ENCODE measurements around the gene CYBA. TPM values are rescaled to one million over a fixed set of nuclear protein-coding genes. Genes with fewer than 3 reads are reported as not detected.

CYBA gene
- total RNA-seq, 2 donors from 2014 or later: 268 to 386 TPM

GRCh38 chr16:88640498-88641247 is 10.2 kb downstream of the CYBA start:
- Mint-ChIP-seq H3K36me3 (no peaks in the 10 kb centered on the region), H3K27me3 (peaks cover 0 to 6% of the 10 kb centered on the region in 2 donors), H3K27ac (peak overlapping the region in 1 of 2 donors; percentile 35), H3K4me1 (ENCODE audit: low read depth in 2 of 2) (peaks cover 36 to 46% of the 10 kb centered on the region in 2 donors), H3K9me3 (no peaks in the 10 kb centered on the region), H3K4me3 (no peak overlapping the region)
- DNase-seq (ENCODE audit: low spot score): no peak
- no peak for ATAC-seq

GRCh38 chr16:88640039-88640495 is 10.8 kb downstream of the CYBA start:
- H3K4me3 Mint-ChIP-seq: no peak overlapping the region
- DNase-seq (ENCODE audit: low spot score): no peak
- no peaks in the 10 kb centered on the region for H3K9me3 Mint-ChIP-seq
- H3K27ac Mint-ChIP-seq: peak overlapping the region in 1 of 2 donors; percentile 35
- no peaks in the 10 kb centered on the region for H3K36me3 Mint-ChIP-seq
- peaks cover 0 to 6% of the 10 kb centered on the region in 2 donors for H3K27me3 Mint-ChIP-seq
- H3K4me1 Mint-ChIP-seq (ENCODE audit: low read depth in 2 of 2): peaks cover 41 to 47% of the 10 kb centered on the region in 2 donors
- no peak for ATAC-seq

GRCh38 chr16:88639231-88640038 is 11.4 kb downstream of the CYBA start:
- H3K9me3 Mint-ChIP-seq: no peaks in the 10 kb centered on the region
- H3K27me3 Mint-ChIP-seq: peaks cover 0 to 6% of the 10 kb centered on the region in 2 donors
- no peak overlapping the region for H3K4me3 Mint-ChIP-seq
- ATAC-seq: no peak
- H3K27ac Mint-ChIP-seq: no peak overlapping the region
- H3K36me3 Mint-ChIP-seq: no peaks in the 10 kb centered on the region
- peaks cover 42 to 43% of the 10 kb centered on the region in 2 donors for H3K4me1 Mint-ChIP-seq (ENCODE audit: low read depth in 2 of 2)
- no peak for DNase-seq (ENCODE audit: low spot score)

GRCh38 chr16:88638323-88639230 is 12.3 kb downstream of the CYBA start, which contains the start of gene IL17C:
TSS of gene IL17C (plus strand) at chr16:88638572. CDS start at chr16:88638642, 70 bp downstream.
- H3K4me1 Mint-ChIP-seq (ENCODE audit: low read depth in 2 of 2): peaks cover 39 to 43% of the 10 kb centered on the region in 2 donors
- peak within 1 kb of the TSS; percentile 55 for H3K4me3 Mint-ChIP-seq
- H3K36me3 Mint-ChIP-seq: no peaks in the 10 kb centered on the region
- ATAC-seq: no peak
- H3K27ac Mint-ChIP-seq: peak within 1 kb of the TSS; percentile 73 to 78
- H3K9me3 Mint-ChIP-seq: no peaks in the 10 kb centered on the region
- peaks cover 0 to 6% of the 10 kb centered on the region in 2 donors for H3K27me3 Mint-ChIP-seq
- no peak for DNase-seq (ENCODE audit: low spot score)

- H3K4me3 Mint-ChIP-seq: peak overlapping the region; percentile 67
These were observed 14.2 kb downstream of the CYBA start for GRCh38 chr16:88636488-88637265.

GRCh38 chr16:88635671-88636319 is 15.1 kb downstream of the CYBA start:
- no peaks in the 10 kb centered on the region for H3K36me3 Mint-ChIP-seq
- H3K4me3 Mint-ChIP-seq: peak overlapping the region; percentile 67
- peaks cover 31 to 35% of the 10 kb centered on the region in 2 donors for H3K4me1 Mint-ChIP-seq (ENCODE audit: low read depth in 2 of 2)
- no peaks in the 10 kb centered on the region for H3K9me3 Mint-ChIP-seq
- H3K27me3 Mint-ChIP-seq: peaks cover 0 to 6% of the 10 kb centered on the region in 2 donors
- no peak for ATAC-seq
- H3K27ac Mint-ChIP-seq: peak overlapping the region; percentile 58 to 80
- DNase-seq (ENCODE audit: low spot score): no peak

More at GRCh38 chr16:88636488-88637265, 14.2 kb downstream of the CYBA start:
- H3K27ac Mint-ChIP-seq: peak overlapping the region; percentile 73 to 80
- H3K27me3 Mint-ChIP-seq: peaks cover 0 to 6% of the 10 kb centered on the region in 2 donors
- no peaks in the 10 kb centered on the region for H3K9me3 Mint-ChIP-seq
- DNase-seq (ENCODE audit: low spot score) (no peak), ATAC-seq (peak in 1 of 2 donors; percentile 4)
- no peaks in the 10 kb centered on the region for H3K36me3 Mint-ChIP-seq
- peaks cover 31 to 35% of the 10 kb centered on the region in 2 donors for H3K4me1 Mint-ChIP-seq (ENCODE audit: low read depth in 2 of 2)

GRCh38 chr16:88634994-88635670 is 15.7 kb downstream of the CYBA start:
- ATAC-seq (no peak), DNase-seq (ENCODE audit: low spot score) (no peak)
- Mint-ChIP-seq H3K4me1 (ENCODE audit: low read depth in 2 of 2) (peaks cover 25 to 29% of the 10 kb centered on the region in 2 donors), H3K27me3 (peaks cover 0 to 2% of the 10 kb centered on the region in 2 donors), H3K4me3 (peak overlapping the region; percentile 67), H3K9me3 (no peaks in the 10 kb centered on the region), H3K36me3 (no peaks in the 10 kb centered on the region), H3K27ac (peak overlapping the region in 1 of 2 donors; percentile 58)

GRCh38 chr16:88634141-88634993 is 16.5 kb downstream of the CYBA start:
- peak overlapping the region; percentile 67 for H3K4me3 Mint-ChIP-seq
- no peak overlapping the region for H3K27ac Mint-ChIP-seq
- no peaks in the 10 kb centered on the region for H3K36me3 Mint-ChIP-seq
- ATAC-seq (peak; percentile 68 to 81), DNase-seq (ENCODE audit: low spot score) (peak; percentile 86)
- no peaks in the 10 kb centered on the region for H3K27me3 Mint-ChIP-seq
- no peaks in the 10 kb centered on the region for H3K9me3 Mint-ChIP-seq
- peaks cover 22 to 28% of the 10 kb centered on the region in 2 donors for H3K4me1 Mint-ChIP-seq (ENCODE audit: low read depth in 2 of 2)

GRCh38 chr16:88633684-88634140 is 17.1 kb downstream of the CYBA start:
- no peak overlapping the region for H3K27ac Mint-ChIP-seq
- peak; percentile 44 to 57 for ATAC-seq

GRCh38 chr16:88632587-88632930 is 18.3 kb downstream of the CYBA start:
- no peak overlapping the region for H3K27ac Mint-ChIP-seq

More at GRCh38 chr16:88633684-88634140, 17.1 kb downstream of the CYBA start:
- H3K9me3 Mint-ChIP-seq: no peaks in the 10 kb centered on the region
- no peaks in the 10 kb centered on the region for H3K36me3 Mint-ChIP-seq
- peak overlapping the region; percentile 67 for H3K4me3 Mint-ChIP-seq
- H3K4me1 Mint-ChIP-seq (ENCODE audit: low read depth in 2 of 2): peaks cover 22 to 28% of the 10 kb centered on the region in 2 donors
- H3K27me3 Mint-ChIP-seq: no peaks in the 10 kb centered on the region
- DNase-seq (ENCODE audit: low spot score): peak; percentile 80

More at GRCh38 chr16:88632587-88632930, 18.3 kb downstream of the CYBA start:
- H3K4me3 Mint-ChIP-seq: no peak overlapping the region
- H3K36me3 Mint-ChIP-seq: no peaks in the 10 kb centered on the region
- H3K9me3 Mint-ChIP-seq: no peaks in the 10 kb centered on the region
- H3K27me3 Mint-ChIP-seq: no peaks in the 10 kb centered on the region
- no peak for ATAC-seq
- DNase-seq (ENCODE audit: low spot score): no peak
- peaks cover 17 to 22% of the 10 kb centered on the region in 2 donors for H3K4me1 Mint-ChIP-seq (ENCODE audit: low read depth in 2 of 2)
